Neuronal stem cell (in vitro differentiated cells): Measurements from ENCODE around the gene CACTIN.
A peak's percentile ranks its signal among the peaks of the same experiment; 100 is the strongest.
"Not testable (repeated sequence)": the region's sequence is repeated elsewhere in the genome, so short reads cannot be mapped to it uniquely, and the experiment has no call there.

ENCODE experiments used
- DNase-seq: peaks from one replicate; pipeline ENCODE4 v3.0.0-alpha.2; 2013; ENCODE audit warnings: low spot score
- H2AFZ ChIP-seq: one replicate; pipeline ENCODE4 v1.6.1; 2013; ENCODE audit warnings: mild to moderate bottlenecking, low read length, inconsistent platforms
- H2AK5ac ChIP-seq: 2 replicates; pipeline ENCODE4 v1.6.1; 2013; ENCODE audit warnings: low read depth, mild to moderate bottlenecking, inconsistent platforms, low read length, moderate library complexity, mixed read lengths
- H2BK120ac ChIP-seq: 2 replicates; pipeline ENCODE4 v1.6.1; 2013; ENCODE audit warnings: low read depth, mild to moderate bottlenecking, inconsistent platforms, low read length, moderate library complexity, mixed read lengths
- H2BK12ac ChIP-seq: one replicate; pipeline ENCODE4 v1.6.1; 2013; ENCODE audit warnings: low read length, inconsistent platforms
- H2BK15ac ChIP-seq: 2 replicates; pipeline ENCODE4 v1.6.1; 2013; ENCODE audit warnings: mild to moderate bottlenecking, low read length, inconsistent platforms, mixed read lengths
- H2BK5ac ChIP-seq: one replicate; pipeline ENCODE4 v1.6.1; 2013; ENCODE audit warnings: inconsistent platforms, mild to moderate bottlenecking, low read length, moderate library complexity
- H3K14ac ChIP-seq: one replicate; pipeline ENCODE4 v1.6.1; 2013; ENCODE audit warnings: low read length, inconsistent platforms
- H3K18ac ChIP-seq: 2 replicates; pipeline ENCODE4 v1.6.1; 2013; ENCODE audit warnings: low read length, inconsistent platforms
- H3K23ac ChIP-seq: 2 replicates; pipeline ENCODE4 v1.6.1; 2013; ENCODE audit warnings: low read depth, mild to moderate bottlenecking, mixed read lengths, low read length, inconsistent platforms; ENCODE audit not compliant: poor library complexity
- H3K27ac ChIP-seq: replicated peaks from 3 replicates; pipeline ENCODE4 v1.5.1; 2013; ENCODE audit warnings: low read length, inconsistent platforms
- H3K27me3 ChIP-seq, 3 experiments: 2 replicates each; pipeline ENCODE4 v1.6.1; 2013; ENCODE audit warnings: low read length in 3 of 3, mild to moderate bottlenecking in 2 of 3, inconsistent platforms in 1 of 3, low read depth in 1 of 3, mixed read lengths in 1 of 3, moderate library complexity in 1 of 3; ENCODE audit not compliant: control insufficient read depth in 3 of 3, insufficient read depth in 3 of 3
- H3K36me3 ChIP-seq, 2 donors: replicated peaks in 1 of 2; 2 replicates each; pipeline ENCODE4 v1.6.1; 2013; ENCODE audit warnings: low read length in 2 of 2; ENCODE audit not compliant: control insufficient read depth in 2 of 2, insufficient read depth in 2 of 2
- H3K4ac ChIP-seq: 2 replicates; pipeline ENCODE4 v1.6.1; 2013; ENCODE audit warnings: inconsistent platforms, mild to moderate bottlenecking, low read length, moderate library complexity
- H3K4me1 ChIP-seq, 2 donors: 1 replicate in 1 of 2; 2 replicates in 1 of 2; pipeline ENCODE4 v1.6.1; 2013; ENCODE audit warnings: low read length in 2 of 2, low read depth in 1 of 2; ENCODE audit not compliant: control insufficient read depth in 2 of 2, insufficient read depth in 1 of 2
- H3K4me2 ChIP-seq: one replicate; pipeline ENCODE4 v1.6.1; 2013; ENCODE audit warnings: mild to moderate bottlenecking, low read length, inconsistent platforms; ENCODE audit not compliant: insufficient read depth, poor library complexity, severe bottlenecking
- H3K4me3 ChIP-seq, 2 donors: 2 replicates each; pipeline ENCODE4 v1.5.1; 2013; ENCODE audit warnings: low read length in 2 of 2, mild to moderate bottlenecking in 2 of 2, inconsistent platforms in 1 of 2, moderate library complexity in 1 of 2
- H3K79me1 ChIP-seq: one replicate; pipeline ENCODE4 v1.6.1; 2013; ENCODE audit warnings: low read depth, mild to moderate bottlenecking, inconsistent platforms, low read length, moderate library complexity
- H3K9ac ChIP-seq: one replicate; pipeline ENCODE4 v1.6.1; 2013; ENCODE audit warnings: mild to moderate bottlenecking, low read depth, low read length, inconsistent platforms; ENCODE audit not compliant: poor library complexity
- H3K9me3 ChIP-seq, 2 donors: replicated peaks in 1 of 2; 2 replicates each; pipeline versions ENCODE3 to v1.6.1; 2013; ENCODE audit warnings: low read length in 2 of 2, mild to moderate bottlenecking in 2 of 2, inconsistent platforms in 1 of 2, low read depth in 1 of 2, mixed read lengths in 1 of 2, moderate library complexity in 1 of 2; ENCODE audit not compliant: control insufficient read depth in 2 of 2, insufficient read depth in 1 of 2
- H4K8ac ChIP-seq: one replicate; pipeline ENCODE4 v1.6.1; 2013; ENCODE audit warnings: low read depth, mild to moderate bottlenecking, inconsistent platforms, low read length, moderate library complexity
- H4K91ac ChIP-seq: one replicate; pipeline ENCODE4 v1.6.1; 2013; ENCODE audit warnings: low read length, low read depth, mild to moderate bottlenecking, inconsistent platforms; ENCODE audit not compliant: poor library complexity
- WGBS, 2 donors: extraction: QIAGEN DNeasy Blood & Tissue Kit; methylation state at CpG; one replicate each; pipeline ENCODE4 v1.1.7; 2013; ENCODE audit warnings: missing lambda C conversion rate in 2 of 2, mixed read lengths in 1 of 2; ENCODE audit not compliant: insufficient read length in 2 of 2, insufficient replicate concordance in 1 of 2; ENCODE audit errors: extremely low coverage in 2 of 2; 5-methylcytosine and 5-hydroxymethylcytosine counted together

The CACTIN gene

GRCh38 chr19:3585301-3586126, 41.1 kb downstream of the CACTIN start, which contains the start of gene GIPC3:
Gene GIPC3, plus strand, starts transcription at chr19:3585478. Its CDS starts 120 bp downstream, at chr19:3585598.
- Histone ChIP-seq H3K14ac (no peak within 1 kb of the TSS), H3K23ac (peak within 1 kb of the TSS; percentile 73), H3K4me1 (no peaks in the 10 kb centered on the region), H2BK15ac (peak within 1 kb of the TSS; percentile 67), H3K4me2 (peak within 1 kb of the TSS; percentile 54), H3K27me3 (peaks cover 8 to 24% (median 23%) of the 10 kb centered on the region in 3 experiments), H3K36me3 (no peaks in the 10 kb centered on the region), H3K4ac (no peak within 1 kb of the TSS), H3K9me3 (no peaks in the 10 kb centered on the region), H2BK12ac (no peak within 1 kb of the TSS), H3K79me1 (no peaks in the 10 kb centered on the region), H3K27ac (no peak within 1 kb of the TSS), H2AK5ac (no peak within 1 kb of the TSS), H3K18ac (peak within 1 kb of the TSS; percentile 91), H3K4me3 (no peak within 1 kb of the TSS), H2BK120ac (no peak within 1 kb of the TSS), H4K91ac (no peak within 1 kb of the TSS), H3K9ac (no peak within 1 kb of the TSS), H4K8ac (no peak within 1 kb of the TSS), H2BK5ac (peak within 1 kb of the TSS; percentile 39), H2AFZ (peak within 1 kb of the TSS; percentile 73)
- no peak for DNase-seq
- WGBS, 2 donors = no CpG with 5 or more reads among the region's 84 CpGs

GRCh38 chr19:3584036-3584802, 42.4 kb downstream of the CACTIN start:
- not testable (repeated sequence) for H2AK5ac ChIP-seq
- no CpG with 5 or more reads among the region's 15 CpGs for WGBS, 2 donors

GRCh38 chr19:3581792-3582191, 44.8 kb downstream of the CACTIN start:
- not testable (repeated sequence) for H3K18ac ChIP-seq, H3K79me1 ChIP-seq, H3K23ac ChIP-seq, H2AFZ ChIP-seq, H3K4me2 ChIP-seq, H3K4ac ChIP-seq, H2BK12ac ChIP-seq, H2BK5ac ChIP-seq, H4K8ac ChIP-seq, H2BK120ac ChIP-seq, H3K4me1 ChIP-seq, H3K9me3 ChIP-seq, H3K4me3 ChIP-seq, H3K27ac ChIP-seq, H2AK5ac ChIP-seq, H3K36me3 ChIP-seq, H2BK15ac ChIP-seq, H3K14ac ChIP-seq, DNase-seq, H4K91ac ChIP-seq, H3K9ac ChIP-seq
- WGBS, 2 donors = no CpG with 5 or more reads among the region's 4 CpGs
- peaks cover 8 to 41% (median 22%) of the 10 kb centered on the region in 3 experiments for H3K27me3 ChIP-seq

More at GRCh38 chr19:3584036-3584802, 42.4 kb downstream of the CACTIN start:
- H2BK15ac ChIP-seq, H3K36me3 ChIP-seq, H3K9me3 ChIP-seq, DNase-seq, H4K91ac ChIP-seq, H3K4me2 ChIP-seq, H2AFZ ChIP-seq, H3K4ac ChIP-seq, H4K8ac ChIP-seq, H2BK120ac ChIP-seq, H3K23ac ChIP-seq, H3K4me1 ChIP-seq, H3K9ac ChIP-seq, H3K18ac ChIP-seq, H3K79me1 ChIP-seq, H3K4me3 ChIP-seq, H2BK5ac ChIP-seq, H2BK12ac ChIP-seq, H3K14ac ChIP-seq, H3K27ac ChIP-seq: not testable (repeated sequence)
- H3K27me3 ChIP-seq = peaks cover 8 to 28% (median 23%) of the 10 kb centered on the region in 3 experiments
